NCI-H69 (cell line): Measurements from ENCODE around the gene AGXT2.
"Not testable (repeated sequence)": the region's sequence is repeated elsewhere in the genome, so short reads cannot be mapped to it uniquely, and the experiment has no call there.

Experiments used
- DNase-seq: peaks from one replicate; lab custom pipeline; 2025; lab: John Stamatoyannopoulos, UW

Gene AGXT2

DNA sequence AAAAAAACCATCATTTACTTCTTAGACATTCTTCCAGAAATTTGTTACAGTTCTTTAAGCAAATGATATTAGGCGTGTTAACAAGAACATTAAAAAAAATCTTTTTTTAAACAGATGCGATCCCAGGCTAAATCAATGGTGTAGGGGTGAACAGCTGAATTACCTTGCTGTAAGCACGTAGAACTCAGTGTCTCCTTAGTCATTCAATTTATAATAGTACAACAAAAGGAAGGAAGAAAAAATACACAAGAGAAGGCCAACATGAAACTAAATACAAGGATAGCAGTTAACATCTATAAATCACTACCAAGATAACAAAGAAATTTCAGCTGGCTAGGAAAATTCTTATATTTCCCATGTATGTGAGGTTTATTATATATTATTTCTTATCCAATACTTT is 35.4 kb downstream of the AGXT2 start:
- no peak for DNase-seq

DNA sequence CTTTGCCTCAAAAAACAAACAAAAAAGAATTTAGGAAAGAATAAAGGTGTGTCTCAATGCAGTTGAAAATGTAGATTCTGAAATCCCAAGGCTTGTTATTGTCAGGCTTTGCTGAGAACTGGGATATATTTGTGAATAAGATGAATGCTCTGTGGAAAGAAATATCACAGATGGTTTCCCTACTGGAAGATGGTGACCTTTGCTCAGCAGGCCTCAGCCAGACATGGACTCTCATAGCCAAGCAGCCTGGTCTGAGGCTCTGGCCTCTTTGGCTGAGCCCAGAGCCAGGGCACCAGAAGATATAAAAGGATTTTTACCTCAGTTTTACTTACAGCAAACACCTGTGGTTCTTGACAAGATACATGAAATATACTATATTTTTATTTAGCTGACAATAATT is 37.1 kb downstream of the AGXT2 start:
- DNase-seq, result no peak

DNA sequence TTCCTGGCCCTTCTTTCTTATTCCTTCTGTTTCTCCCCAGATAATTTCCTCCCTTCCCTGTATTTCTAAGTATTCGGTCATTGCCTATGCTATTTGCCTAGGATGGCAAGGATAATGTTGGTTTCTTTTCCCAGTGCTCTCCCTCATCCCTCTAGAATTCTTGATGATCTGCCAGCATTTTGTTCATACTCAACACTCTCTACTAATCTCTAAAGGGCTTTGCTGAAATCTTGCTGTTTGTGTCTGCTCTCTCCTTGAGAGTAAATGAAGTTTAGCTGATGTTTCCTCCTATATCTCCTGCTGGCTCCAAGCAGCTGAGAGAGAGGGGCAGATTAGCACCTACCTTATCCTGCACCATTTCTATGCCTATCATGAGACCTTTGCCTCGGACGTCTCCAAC is 38.1 kb downstream of the AGXT2 start:
- no peak for DNase-seq

DNA sequence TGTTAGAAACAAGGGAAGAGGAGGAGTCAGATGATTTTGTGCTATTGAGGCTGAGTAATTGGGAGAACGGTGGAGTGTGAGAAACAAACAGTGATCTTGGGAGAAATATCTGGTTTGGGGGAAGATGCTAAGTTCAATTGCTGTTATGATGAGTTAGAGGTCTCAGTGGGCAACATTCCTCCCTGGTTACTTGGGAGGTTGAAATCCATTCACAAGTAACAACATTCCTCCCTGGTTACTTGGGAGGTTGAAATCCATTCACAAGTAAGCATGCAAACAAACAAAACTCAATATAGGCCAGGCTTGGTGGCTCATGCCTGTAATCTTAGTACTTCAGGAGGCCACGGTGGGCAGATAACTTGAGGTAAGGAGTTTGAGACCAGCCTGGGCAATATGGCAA is 38.7 kb downstream of the AGXT2 start:
- DNase-seq, result no peak

DNA sequence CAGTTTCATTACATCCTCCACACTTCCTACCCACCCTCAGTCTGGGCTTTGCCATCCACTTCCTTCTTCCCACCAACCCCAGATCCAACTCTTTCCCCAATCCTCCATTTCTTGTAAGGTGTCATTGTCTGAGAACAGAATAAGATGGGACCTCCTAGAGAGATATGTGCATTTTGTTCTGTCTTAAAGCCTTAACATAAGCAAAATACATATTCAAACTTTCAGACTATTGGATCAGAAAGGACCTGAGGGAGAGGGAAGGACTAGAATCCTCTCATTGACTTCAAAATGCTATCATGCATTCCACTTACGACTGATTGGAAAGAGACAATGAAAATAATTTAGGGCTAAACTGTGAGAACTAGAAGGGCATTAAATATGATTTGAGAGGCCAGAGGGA is 43.0 kb downstream of the AGXT2 start:
- DNase-seq, result no peak

DNA sequence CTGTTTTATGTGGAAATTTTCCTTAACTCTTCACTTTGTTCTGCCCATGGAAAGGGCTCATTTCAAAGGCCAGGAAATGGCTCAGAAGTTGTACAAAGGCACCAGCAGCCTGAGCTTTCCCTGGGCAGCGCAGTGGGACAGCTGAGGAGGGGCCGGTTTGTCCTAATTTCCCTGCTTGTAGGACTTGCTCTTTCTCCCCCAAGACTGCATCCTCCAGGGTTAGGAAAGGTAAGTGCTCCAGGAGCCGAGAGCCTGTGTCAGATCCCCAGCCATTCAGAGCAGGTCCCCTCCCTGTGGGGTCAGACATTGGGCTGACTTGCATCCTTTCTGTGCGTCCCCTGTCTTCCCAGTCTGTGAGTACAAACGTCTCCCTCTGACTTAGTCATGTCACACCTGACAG is 43.5 kb downstream of the AGXT2 start:
- no peak for DNase-seq

DNA sequence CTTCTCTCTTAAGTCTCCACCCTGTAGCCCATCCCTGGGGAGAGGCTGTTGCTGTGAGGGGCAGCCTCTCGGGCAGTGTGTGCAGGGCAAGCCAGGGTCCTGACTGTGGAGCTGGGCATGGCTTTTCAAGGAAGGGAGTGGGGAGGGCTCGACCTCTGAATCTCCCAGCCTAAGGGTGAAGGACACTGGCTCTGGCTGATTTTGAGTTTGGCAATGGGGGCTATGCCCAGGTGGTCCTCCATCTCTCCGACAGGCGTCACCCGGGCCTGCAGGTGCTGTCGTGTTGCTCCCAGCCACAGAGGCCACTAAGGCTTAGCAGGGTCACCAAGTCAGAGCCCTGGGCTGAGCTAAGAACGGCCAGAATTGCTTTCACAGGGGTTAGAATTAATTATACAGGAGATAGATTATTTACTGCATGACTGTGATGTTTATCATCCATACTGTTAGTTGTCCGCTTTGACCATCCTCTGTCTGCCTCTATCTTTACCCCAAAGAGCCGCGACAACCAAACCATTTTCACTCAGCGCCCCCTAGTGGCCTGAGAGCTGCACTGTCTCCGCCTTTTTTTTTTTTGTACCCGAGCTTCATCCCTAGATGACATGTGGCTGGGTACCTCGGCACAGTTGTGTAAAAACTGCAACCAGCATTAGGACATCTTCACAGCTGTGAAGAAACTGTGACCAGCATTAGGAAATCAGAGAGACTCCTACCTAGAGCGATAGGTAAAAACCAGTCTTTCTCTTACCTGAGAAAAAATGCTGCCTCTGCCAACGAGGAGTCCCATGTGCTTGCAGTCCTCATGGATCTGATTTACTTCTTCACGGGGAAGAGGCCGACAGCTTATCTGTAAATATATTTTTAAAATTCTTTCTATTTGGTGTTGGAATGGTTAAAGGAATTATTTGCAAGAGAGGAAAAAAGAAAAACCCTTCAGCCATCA is 44.5 kb downstream of the AGXT2 start:
- peak; percentile 74 for DNase-seq

DNA sequence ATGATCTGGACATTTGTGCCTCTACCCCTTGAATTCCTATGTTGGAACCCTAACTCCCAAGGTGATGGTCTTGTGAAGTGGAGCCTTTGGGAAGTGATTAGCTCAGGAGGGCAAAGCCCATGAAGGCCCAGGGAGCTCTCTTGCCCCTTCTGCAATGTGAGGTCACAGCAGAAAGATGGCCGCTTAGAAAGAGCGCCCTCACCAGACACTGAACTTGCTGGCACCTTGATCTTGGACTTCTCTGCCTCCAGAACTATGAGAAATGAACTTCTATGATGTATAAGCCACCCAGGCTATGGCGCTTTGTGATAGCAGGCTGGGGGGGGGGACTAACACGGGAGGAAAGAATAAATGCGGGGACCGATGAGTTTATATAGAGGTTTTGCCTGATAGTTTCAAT is 45.3 kb downstream of the AGXT2 start:
- DNase-seq, result no peak

DNA sequence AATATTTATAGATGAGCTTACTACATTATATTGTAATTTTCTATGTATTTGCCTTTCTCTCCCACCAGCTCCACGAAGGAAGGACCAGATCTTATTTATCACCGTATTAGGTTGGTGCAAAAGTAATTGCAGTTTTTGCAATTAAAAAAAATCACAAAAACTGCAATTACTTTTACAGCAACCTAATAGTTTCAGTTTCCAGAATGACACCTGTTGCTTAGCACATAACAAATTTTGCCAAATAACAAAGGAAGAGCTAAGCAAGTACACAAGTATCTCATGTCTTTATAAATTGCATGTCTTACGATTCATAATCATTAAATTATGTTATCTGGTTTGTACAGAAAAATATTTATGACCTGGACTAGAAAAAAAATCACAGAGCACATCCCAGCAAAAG is 45.9 kb downstream of the AGXT2 start:
- no peak for DNase-seq

DNA sequence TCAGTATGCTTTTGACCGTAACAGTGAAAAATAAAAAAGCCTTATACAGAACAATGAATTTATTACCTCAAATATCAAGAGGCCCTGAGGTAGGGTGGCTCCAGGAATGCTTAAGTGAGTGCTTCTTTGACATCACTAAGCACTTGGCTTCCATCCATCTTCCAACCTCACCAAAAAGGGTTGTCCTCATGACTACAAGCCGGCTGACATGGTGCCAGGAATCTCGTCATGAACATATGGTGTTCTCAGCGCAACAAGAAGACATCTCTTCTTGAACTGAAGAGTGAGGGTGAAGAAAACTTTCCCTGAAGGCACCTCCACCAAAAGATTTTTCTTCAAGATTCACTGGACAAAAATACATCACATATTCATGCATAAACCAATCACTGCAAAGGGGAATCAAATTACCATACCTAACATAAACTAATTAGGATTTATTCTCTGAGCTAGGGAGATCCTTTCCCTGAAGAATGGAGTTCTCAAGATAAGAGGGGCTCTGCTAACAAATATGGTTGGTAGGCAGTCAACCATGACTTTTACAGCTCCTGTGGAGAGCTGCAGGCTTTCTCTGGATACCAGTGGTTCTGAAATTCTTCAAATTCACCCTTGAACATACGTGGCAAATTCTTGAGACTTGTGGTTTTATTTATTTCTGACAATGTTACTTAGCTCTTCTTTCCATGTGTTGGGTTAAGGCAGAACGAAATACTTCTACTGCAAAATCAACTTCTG is 49.5 kb downstream of the AGXT2 start:
- peak; percentile 35 for DNase-seq

DNA sequence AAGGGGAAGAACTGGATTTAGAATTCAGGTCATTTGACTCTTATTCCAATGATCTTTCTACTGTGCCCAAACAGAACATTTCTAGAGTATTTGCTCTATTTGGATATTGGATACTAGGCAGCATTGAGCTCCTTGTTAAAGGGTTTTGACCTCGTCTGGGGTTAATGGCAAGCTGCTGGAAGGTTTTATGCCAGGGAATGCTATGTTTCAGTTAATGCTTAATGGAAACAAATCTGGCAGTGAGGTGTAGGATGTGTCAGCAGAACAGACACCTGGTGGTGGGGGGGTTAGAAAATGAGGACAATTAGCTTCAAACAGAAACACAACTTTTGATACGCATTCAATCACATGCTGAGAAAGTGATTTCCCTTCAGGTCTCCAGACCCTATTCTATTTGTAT is 51.5 kb downstream of the AGXT2 start:
- no peak for DNase-seq

DNA sequence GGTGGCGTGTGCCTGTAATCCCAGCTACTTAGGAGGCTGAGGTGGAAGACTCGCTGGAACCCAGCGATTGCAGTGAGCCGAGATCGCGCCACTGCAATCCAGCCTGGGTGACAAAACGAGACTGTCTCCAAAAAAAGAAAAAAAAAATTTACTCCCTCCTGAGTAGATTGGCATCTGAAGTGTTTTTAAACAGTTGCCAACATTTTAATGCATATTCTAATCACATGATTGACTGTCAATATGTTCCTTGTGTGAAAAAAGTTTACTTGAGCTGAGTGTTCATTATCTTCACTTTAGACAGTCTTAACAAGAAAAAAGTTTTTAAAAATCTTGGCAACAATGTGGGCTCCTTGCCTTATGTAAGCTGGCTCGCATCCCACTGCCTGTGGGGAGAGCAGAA is 53.8 kb downstream of the AGXT2 start:
- DNase-seq, result no peak

DNA sequence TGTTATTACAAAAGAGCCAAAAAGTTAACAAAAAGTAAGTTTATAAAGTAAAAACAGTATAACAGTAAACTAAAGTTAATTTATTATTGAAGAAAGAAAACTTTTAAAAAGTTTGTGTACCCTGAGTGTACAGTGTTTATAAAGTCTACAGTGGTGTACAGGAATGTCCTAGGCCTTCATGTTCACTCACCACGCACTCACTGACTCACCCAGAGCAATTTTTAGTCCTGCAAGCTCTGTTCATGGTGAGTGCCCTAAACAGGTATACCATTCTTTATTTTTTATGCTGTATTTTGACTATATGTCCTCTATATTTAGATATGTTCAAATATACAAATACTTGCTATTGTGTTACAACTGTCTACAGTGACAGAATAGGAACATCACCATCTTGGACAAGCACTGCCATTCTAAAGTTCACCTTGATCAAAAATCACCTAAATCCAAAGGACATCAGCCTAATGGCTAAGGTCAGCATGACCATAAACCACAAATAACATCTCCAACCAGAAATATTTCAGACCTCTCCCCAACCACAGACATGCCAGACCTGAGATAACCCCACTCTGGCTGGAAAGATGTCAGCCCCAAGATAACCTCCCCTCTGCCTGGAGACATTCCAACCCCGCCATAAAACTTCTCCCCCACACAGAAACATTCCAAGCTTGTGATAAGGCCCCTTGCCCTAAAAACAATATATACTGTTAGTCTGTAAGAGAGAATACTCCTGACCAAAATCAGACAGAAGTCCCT is 56.1 kb downstream of the AGXT2 start:
- DNase-seq, result no peak

DNA sequence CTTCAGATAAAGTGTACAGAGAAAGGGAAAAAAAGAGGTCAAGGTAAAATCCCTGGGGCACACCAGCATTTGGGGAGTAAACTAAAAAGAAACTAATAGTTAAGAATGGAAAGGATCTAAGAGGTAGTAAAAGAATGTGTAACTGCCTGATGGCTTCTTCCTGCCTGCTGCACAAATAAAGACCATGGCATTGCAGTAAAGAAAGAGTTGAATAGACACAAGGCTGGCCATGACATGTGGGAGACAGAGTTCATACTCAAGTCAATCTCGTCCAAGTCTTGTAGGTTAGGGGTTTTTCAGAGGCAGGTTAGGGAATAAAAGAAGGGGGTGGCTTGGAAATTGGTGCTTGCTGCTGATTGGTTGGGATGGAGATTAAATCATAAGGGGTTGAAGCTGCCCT is 60.8 kb downstream of the AGXT2 start:
- DNase-seq, result no peak

DNA sequence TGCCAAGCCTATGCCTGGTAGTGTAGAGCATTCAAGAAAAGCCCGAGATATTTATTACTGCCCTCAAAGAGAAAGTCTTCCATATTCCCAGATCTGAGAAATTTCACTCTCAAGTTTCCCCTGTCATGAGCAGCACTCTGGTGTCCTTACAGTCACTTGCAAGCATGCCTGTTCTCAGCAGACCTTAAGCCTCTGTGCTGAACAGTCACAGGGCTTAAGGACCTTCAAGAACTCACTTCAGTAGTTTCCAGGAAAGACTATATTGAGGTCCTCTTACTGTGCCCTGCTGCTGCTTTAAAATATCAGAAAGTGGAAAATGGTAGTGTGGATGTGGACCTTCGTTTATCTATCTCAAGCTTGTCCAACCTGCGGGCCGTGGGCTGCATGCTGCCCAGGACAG is 64.9 kb downstream of the AGXT2 start:
- DNase-seq, result no peak

DNA sequence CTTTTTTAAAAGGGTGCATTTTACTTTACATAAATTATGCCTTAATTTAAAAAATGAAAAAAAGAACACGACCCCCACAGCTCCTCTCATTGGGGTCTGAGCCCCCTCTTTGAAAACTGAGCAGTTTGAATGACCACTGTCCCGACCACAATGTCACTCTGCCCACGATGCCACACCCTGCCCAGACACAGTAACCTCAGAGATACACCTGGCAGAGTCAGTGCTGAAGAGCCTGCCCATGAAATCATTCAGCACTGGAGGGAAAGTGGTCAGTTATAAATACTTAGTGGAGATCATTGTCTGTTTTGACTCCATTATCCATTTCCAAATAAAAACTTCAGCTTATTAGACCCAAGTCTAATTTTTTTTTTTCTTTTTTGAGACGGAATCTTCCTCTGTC is 69.1 kb downstream of the AGXT2 start:
- no peak for DNase-seq

DNA sequence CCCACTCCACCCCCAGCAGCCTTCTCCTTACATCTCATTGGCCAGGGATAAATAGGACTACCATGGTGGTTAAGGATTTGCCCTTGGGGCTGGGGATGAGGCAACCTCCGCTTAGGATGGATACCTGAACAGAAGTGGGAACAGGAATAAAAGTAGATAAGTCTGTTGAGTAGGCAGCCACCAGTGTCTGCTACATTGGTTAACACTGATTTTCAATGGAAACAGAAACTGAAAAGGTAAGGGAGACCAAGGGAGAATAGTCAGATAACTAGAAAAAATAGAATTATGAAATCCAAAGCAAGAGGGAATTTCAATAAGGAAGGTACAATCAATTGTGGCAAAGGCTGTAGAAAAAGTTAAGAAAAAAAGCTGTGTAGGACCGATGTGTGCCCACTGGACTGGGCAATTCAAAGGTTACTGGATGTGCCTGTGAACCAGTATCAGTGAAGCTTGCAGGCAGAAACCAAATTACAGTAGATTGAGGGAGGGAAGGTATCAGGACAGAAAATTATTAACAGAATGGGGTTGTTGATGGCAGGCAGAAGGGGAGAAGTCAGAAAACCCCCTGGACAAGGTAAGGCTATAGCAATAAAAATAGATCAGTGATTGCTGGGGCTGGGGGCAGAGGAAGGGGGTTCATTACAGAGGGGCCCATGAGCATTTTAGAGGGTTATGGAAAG is 69.7 kb downstream of the AGXT2 start:
- DNase-seq, result no peak

DNA sequence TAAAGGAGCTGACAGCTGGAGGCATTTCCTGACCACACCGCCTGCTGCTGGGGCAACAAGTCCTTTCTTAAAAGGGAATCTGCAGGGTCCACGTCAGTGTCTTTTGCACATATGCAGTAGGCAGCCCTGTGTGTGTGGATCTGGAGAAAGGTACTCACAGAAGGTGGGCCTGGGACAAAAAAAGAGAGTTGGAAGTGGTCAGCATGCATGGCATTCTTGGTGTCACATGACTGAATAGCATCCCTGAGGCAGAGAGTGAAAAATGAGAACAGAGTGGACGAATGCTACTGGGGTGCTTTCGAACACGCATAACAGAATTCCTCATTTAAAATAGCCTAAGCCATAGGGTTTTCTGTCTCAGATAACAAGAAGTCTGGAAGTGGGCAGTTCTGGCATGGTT is 71.4 kb downstream of the AGXT2 start:
- DNase-seq, result no peak

DNA sequence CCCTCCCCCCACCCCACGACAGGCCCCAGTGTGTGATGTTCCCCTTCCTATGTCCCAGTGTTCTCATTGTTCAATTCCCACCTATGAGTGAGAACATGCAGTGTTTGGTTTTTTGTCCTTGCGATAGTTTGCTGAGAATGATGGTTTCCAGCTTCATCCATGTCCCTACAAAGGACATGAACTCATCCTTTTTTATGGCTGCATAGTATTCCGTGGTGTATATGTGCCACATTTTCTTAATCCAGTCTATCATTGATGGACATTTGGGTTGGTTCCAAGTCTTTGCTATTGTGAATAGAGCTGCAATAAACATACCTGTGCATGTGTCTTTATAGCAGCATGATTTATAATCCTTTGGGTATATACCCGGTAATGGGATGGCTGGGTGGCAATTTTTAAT is 76.1 kb downstream of the AGXT2 start:
- not testable (repeated sequence) for DNase-seq

DNA sequence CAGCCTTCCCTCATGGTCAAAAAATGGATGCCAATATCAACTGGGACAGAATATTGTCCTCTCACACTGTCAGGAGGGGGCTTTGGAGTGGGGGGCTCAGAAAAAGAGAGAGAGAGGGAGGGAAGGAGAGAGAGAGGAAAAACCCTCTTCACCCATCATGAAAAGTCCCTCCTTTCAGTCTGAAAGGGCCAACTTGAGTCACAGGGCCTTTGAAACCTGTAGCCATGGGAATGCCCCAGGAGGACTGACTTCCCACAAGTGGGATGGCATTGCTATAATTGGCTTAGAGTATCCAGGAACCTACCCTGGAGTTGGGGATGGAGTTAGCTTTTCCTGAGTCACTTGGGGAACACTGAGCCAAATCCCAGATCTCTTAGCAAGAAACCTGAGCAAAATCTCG is 77.2 kb downstream of the AGXT2 start:
- no peak for DNase-seq

DNA sequence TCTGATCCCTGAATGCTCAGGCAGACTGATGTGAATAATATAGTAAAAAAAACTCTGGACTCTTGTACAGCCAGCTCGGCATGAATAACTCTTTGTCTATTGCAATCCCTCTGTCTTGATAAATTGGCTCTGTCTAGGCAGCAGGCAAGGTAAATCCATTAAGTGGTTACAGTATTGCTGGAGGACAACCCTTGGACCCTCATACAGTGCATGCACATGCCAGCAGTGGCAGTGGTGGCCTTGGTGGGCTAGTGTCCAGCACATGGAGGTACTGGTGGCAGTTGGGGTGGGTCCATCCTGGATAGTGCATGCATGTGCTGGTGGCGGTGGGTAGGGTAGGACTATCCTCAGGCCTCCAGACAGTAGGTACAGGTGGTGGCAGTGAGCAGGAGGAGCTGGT is 79.5 kb downstream of the AGXT2 start:
- no peak for DNase-seq

DNA sequence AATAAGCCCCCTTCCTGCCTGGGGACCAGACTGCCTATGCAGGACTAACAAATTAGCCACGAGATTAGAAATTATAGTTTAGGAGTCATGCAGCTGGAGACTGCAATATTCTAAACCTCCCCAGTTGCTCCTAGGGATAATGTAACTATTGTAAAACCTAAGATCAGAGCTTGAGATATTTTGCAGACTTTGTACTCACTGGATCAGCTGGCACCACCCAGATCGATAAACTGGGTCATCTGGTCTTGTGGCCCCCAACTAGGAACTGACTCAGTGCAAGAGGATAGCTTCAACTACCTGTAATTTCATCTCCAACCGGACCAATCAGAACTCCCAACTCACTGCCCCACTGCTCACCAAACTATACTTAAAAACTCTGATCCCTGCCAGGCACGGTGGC is 80.2 kb downstream of the AGXT2 start:
- DNase-seq, result no peak
